HG02798 (cell line): ENCODE measurements around the gene CSF1.

Experiments used
- ATAC-seq: cut with Tn5 transposase; IDR thresholded peaks from one replicate; pipeline ENCODE4 v1.9.1; 2021; ENCODE audit warnings: mild to moderate bottlenecking; ENCODE audit not compliant: unreplicated experiment, poor library complexity

CSF1 gene

DNA sequence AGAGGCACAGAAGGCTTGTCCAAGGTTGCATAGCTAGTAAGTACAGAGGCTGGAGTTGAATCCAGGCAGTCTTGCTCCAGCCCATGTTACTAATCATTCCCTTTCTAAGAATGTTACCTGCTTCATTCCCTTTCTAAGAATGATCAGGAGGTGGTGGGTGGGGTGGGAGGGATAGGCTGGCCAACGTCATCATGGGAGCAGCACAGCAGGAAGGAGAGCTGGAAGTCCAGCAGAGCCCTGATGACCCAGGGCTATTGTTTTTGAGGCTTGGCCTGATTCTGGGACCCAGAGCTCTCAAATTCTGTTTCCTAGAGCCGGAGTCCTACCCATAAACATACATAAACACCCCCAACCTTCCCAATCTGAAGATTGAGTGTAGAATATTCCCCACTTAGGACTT, 11.8 kb upstream of the CSF1 start:
- no peak for ATAC-seq

- ATAC-seq = no peak
Observed at GRCh38 chr1:109901141-109901523, 9.5 kb upstream of the CSF1 start.

DNA sequence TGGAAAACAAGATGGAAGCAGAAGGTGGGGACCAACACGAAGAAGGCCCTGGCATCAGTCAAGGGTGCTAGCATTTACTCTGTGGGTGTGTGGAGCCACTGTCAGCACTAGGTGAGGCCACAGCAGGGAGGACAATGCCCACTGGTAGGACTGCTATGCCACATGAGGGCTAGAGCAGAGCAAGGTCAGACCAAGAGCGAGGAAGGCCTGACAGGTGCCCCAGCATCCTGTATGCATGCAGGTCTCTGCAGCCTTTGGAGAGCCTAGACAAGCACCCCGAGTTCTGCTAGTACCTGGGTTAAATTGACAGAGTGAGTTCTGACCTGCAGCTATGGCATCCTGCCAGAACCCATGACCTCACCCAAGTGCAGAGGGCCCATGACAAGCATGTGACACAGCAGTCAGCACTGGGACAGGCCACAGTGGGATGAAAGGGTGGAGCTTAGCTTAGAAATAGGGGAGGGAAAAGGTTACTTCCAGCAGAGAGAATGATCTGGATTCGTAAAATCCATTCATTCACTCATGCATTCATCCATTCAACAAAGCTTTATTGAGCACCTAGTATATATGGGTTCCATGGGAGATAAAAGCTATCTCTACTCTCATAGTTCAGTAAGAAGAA, 9.0 kb upstream of the CSF1 start:
- ATAC-seq = no peak

- no peak for ATAC-seq
Observed at GRCh38 chr1:109902204-109902985, 8.3 kb upstream of the CSF1 start.

DNA sequence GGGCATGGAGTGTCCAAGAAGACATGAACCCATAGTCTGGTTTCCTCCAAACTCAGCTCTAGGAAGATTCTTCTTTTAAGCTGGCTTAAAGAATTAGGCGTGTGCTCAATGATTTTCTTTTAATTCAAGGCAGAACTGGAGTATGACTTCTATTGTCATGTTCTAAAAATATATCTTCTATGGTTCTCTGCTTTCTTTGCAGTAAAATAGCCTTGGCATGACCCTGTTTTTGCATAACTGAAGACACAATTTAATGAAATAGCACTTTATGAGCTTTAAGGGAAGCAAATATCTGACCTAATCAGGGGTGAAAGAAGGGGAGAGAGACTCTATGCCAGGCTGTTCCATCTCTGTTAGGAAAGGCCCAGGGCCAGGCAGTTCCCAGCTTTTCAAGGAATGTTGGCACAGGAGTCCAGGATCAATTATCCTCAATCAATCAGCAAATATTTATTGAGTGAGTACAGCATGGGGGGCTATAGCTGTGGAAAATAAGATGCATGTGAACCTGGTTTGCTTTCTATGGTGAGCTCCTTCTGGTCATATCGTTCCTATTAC, 7.2 kb upstream of the CSF1 start:
- ATAC-seq = no peak

GRCh38 chr1:109904105-109904817, 6.4 kb upstream of the CSF1 start:
- ATAC-seq = no peak

DNA sequence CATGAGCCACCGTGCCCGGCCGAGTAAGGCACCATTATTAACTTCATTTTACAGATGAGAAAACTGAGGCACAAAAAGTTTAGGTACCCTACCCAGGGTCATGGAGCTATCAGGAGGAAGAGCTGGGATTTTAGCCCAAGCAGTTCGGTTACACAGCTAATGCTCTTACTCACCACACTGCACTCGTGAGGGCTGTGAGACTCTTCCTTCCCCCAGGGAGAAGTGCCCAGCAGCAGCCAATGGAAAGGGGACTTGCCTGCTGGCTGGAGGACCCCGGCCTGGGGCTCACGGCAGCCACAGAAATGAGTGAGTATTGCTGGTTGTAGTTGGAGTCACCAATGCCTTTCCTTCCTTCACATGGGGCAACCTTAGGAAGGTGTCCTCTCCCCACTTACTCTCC, 5.2 kb upstream of the CSF1 start:
- ATAC-seq = no peak

DNA sequence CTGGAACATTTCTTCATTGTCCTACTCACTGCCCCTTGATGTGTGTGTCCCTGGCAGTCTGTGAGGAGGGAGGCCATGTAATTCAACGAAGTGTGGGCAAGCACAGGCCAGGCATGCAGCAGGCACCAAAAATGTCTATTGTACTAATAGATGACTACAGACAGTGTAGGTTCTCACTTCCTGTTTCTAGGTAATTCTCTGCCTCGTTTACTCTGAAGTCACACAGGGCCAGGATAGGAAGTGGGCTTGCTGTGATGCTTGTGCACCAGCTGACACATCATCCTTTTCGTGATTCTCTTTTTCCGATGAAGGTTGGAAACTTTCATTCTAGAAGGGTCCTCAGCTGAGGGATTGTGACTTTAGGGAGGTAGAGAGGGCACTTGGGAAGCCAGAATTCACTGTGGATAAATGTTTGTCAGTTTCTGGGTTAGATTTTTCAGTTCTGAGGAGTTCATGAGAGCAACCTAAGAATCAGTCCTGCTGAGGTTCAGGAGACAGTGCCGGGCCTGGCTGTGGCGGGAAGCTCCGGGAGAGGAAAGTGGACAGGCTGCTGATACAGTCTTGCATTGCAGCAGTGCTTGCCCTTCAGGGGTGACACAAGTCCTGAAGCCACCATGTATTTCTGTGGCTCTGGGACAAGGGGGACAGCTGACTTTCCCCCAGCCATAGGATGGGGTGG, 4.3 kb upstream of the CSF1 start:
- peak; percentile 82 for ATAC-seq

DNA sequence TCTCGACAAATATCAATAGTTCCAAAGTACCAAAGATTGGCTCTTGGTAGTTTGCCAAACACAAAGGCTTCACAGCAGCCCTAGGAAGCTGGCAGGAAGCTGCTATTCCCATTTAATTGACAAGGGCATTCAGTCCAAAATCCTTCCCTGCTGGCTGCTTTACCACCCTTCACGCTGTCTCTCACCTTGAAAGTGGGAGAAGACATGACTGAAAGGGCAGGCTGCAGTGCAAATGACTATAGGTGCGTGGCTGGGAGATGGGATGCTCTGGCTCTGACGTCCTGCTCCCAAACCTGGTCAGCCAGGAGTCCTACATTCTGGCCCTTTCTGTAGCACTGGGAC, 3.8 kb upstream of the CSF1 start:
- ATAC-seq = no peak

DNA sequence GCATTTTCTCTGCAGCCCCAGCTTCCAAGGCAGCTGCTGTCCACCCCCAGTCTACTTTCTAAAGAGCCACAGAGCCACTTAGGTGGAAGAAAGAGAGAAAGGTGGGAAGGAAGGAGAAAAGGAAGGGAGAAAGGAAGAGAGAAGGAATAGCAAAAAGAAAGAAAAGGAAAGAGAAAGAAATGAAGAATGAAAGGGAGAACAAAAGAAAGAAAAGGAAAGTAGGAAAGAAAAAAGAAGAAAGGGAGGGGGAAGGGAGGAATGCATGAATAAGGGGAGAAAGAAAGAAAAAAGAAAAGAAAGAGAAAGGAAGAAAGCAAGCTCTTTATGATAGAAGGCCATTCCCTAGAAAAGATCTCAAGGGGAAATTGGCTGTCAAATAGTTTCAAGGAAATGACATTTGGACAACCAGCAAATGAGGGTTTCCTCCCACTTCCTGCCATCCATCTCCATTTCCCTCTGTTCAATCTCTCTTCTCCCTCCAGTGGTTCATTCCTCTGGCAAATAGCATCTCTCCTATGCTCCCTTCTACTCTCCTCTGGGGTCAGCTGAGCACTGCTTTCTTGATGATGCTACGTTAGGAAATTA, 3.4 kb upstream of the CSF1 start:
- no peak for ATAC-seq

GRCh38 chr1:109908836-109909235, 1.8 kb upstream of the CSF1 start:
- ATAC-seq = no peak

DNA sequence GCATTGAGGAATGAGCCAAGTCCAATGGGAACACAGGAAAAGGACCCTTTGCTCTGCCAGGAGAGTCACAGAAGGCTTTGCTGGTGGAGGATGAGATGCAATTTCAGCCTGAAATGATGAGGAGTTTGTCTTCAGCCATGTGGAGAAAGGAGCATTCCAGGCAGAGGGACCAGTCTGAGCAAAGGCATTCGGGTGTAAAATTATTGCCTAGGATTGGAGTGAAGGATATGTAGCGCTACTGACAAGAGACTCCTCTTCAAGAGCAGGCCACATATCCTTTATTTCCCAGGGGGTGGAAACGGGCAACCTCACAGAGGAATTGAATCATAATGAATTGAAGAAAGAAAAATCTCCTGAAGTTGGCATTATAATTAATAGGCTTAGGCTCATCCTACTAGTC, 1.1 kb upstream of the CSF1 start:
- no peak for ATAC-seq

DNA sequence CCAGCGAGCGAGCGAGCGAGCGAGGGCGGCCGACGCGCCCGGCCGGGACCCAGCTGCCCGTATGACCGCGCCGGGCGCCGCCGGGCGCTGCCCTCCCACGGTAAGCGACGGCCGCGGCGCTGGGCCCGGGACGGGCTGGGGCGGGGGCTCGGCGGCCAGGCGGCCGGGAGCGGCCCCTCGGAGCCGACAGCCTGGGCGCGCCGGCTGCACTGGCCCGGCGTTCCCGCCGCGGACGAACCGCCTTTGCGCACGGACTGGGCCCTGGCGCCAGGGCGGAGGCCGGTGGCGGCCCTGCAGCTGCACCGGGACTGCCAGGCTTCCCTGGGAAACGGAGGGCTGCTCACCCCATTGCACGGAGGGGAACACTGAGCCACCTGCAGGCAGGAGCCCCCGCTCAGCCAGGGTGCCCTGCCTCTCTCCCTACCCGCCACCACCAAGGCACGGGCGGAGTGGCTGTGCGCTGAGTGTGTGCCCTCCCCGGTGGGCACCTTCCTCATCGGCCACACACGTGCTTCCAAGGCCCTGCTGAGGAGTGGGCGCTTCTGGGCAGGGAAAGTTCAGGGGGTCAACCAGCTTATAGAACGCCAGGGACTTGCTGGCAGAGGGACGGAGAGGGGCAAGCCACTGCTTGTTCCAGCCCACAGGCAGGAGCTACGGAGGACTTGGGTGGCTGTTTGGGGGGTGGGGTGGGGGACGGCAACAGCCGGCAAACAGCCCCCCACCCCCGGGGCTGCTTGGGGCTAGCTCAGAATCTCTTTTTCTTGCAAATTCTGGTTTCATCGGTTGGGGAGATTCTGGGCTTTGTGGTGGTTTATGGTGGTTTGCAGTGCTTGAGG, 532 bp downstream of the CSF1 start:
- no peak for ATAC-seq

DNA sequence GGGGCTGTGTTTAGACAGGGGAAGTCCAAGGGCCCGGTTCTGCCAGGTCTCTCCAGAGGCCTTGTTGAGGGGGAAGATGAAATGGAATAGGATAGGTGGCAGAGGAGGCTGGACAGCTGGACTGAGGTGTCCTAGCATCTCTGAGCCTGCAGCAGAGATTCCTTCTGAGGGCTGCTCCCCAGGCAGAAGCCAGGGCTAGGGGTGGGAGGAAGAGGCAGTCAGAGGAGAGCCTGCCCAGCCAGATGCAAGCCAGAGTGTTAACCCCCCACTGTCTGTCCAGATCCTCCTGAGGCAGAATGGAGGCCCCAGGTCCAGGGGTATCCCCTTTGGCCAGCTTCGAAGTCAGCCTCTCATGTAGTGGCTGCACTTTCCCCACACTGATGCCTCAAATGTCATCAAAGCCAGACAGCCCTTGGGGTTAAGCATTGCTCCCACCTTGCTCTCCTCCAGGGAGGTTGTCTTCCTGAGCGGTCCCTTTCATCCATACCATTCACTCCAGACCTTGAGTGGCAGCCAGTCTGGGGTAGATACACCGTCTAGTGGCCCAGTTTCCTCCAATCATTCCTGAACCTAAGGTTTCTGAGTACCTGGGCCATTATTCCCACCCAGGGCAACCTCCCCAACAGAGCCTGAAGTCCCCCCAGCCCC, 1.7 kb downstream of the CSF1 start:
- ATAC-seq = no peak

GRCh38 chr1:109912873-109913272, 2.2 kb downstream of the CSF1 start:
- ATAC-seq = no peak

DNA sequence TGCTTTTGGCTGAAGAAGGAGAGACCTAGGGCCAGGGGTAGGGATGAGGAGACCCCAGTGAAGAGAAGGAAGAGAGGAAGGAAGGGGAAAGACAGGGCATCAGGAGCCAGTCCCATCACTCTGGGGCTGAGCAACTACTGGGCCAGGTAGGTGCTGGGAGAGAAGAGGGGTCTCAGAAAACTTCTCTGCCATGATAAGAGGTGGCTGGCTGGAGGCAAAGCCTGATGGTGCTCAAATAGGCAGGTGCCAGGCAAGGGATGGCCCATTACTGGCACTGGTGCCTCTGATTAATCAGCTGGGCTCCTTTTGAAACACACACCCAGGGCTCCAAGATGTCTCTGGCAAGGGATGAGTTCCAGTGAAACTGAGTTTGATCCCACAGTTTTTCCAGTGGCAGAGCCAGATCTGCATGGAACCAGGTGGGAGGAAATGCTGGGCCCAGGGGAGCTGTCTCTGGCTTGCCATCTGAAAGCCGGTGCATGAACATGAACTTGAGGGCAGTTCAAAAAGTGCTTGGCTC, 2.8 kb downstream of the CSF1 start:
- no peak for ATAC-seq

- ATAC-seq = no peak
Observed at GRCh38 chr1:109914587-109915240, 4.1 kb downstream of the CSF1 start.

- no peak for ATAC-seq
Observed at GRCh38 chr1:109917051-109917767, 6.6 kb downstream of the CSF1 start.
